Panc1 (cell line): ENCODE data around the gene IL1RAP. TPM values are rescaled to one million over a fixed set of nuclear protein-coding genes. Genes with fewer than 3 reads are reported as not detected.

Experiments used
- ATAC-seq: fragments of 200-7000 bp; cut with Tn5 transposase; 2 replicates; pipeline ENCODE4 v1.9.1; 2020; ENCODE audit warnings: mild to moderate bottlenecking, moderate library complexity
- BruUV-seq: library from RNA; stranded (reverse); fragments of 400-500 nt; replicated peaks from 2 replicates; lab custom pipeline; 2021; lab: Mats Ljungman, UMichigan
- CTCF ChIA-PET: fragments of 300-600 bp; sonication (Branson Sonifier 250); formaldehyde crosslinking; loops from one replicate; lab custom pipeline; 2022; ENCODE audit warnings: antibody characterized with exemption; lab: Charles Lee
- POLR2A ChIA-PET: fragments of 300-600 bp; sonication (Branson Sonifier 250); formaldehyde crosslinking; loops from one replicate; lab custom pipeline; 2022; ENCODE audit warnings: antibody characterized with exemption; lab: Charles Lee
- DNase-seq: peaks from one replicate; pipeline ENCODE4 v3.0.0-alpha.2; 2010; ENCODE audit warnings: low read depth, low spot score
- H3K27ac ChIP-seq: 2 replicates; pipeline ENCODE4 v1.5.1; 2011; ENCODE audit warnings: mild to moderate bottlenecking, low read length, inconsistent platforms
- H3K27me3 ChIP-seq: fragments of 200-500 bp; sonication (Bioruptor generic); 2 replicates; pipeline ENCODE4 v1.6.0; 2014; ENCODE audit warnings: low read length, inconsistent platforms; ENCODE audit not compliant: control insufficient read depth, insufficient read depth
- H3K36me3 ChIP-seq: fragments of 200-500 bp; sonication (Bioruptor generic); 2 replicates; pipeline ENCODE4 v1.5.1; 2014; ENCODE audit warnings: inconsistent platforms, mild to moderate bottlenecking, low read length, moderate library complexity; ENCODE audit not compliant: control insufficient read depth, insufficient read depth
- H3K4me1 ChIP-seq: 2 replicates; pipeline ENCODE4 v1.5.1; 2011; ENCODE audit warnings: inconsistent platforms, mild to moderate bottlenecking, low read length, moderate library complexity; ENCODE audit not compliant: control insufficient read depth, insufficient read depth
- H3K4me3 ChIP-seq, 2 experiments: 2 replicates each; pipeline ENCODE4 v1.5.1; 2011 to 2012; ENCODE audit warnings: low read depth in 2 of 2, low read length in 2 of 2, mild to moderate bottlenecking in 2 of 2, inconsistent platforms in 1 of 2, moderate library complexity in 1 of 2
- H3K9me3 ChIP-seq: fragments of 200-500 bp; sonication (Bioruptor generic); 2 replicates; pipeline ENCODE4 v1.5.1; 2014; ENCODE audit warnings: low read depth, mild to moderate bottlenecking, inconsistent platforms, low read length, moderate library complexity; ENCODE audit not compliant: control insufficient read depth, insufficient read depth
- CTCF ChIP-seq: fragments of 450-650 bp; IDR thresholded peaks from 2 replicates; pipeline ENCODE4 v1.5.1; 2017; ENCODE audit warnings: mild to moderate bottlenecking
- POLR2AphosphoS5 ChIP-seq: IDR thresholded peaks from 2 replicates; pipeline ENCODE4 v1.6.1; 2012; ENCODE audit warnings: mild to moderate bottlenecking, low read depth, low read length, moderate library complexity
- REST ChIP-seq, 2 experiments: IDR thresholded peaks; 2 replicates each; pipeline ENCODE4 v1.6.1; 2011 to 2012; ENCODE audit warnings: low read depth in 2 of 2, control low read depth in 1 of 2, low read length in 1 of 2, mild to moderate bottlenecking in 1 of 2, moderate library complexity in 1 of 2; ENCODE audit not compliant: insufficient read depth in 1 of 2
- SIN3A ChIP-seq: IDR thresholded peaks from 2 replicates; pipeline ENCODE4 v1.6.1; 2012; ENCODE audit warnings: low read depth, mild to moderate bottlenecking, low read length, moderate library complexity, borderline replicate concordance; ENCODE audit not compliant: insufficient read depth
- TCF7L2 ChIP-seq: IDR thresholded peaks from 2 replicates; pipeline ENCODE4 v1.6.1; 2011; ENCODE audit warnings: mild to moderate bottlenecking, low read depth, low read length, inconsistent platforms
- in situ Hi-C: cut with HindIII; loops from 2 replicates; pipeline ENCODE4 v1.10.0; 2016; ENCODE audit warnings: low sequenced_read_pairs, low pct_unique_long_range_greater_than_20kb
- intact Hi-C: fragments of 100-400 bp; cut with micrococcal nuclease; formaldehyde crosslinking; loops from one replicate; pipeline ENCODE4 v1.10.0; 2022; ENCODE audit not compliant: unreplicated experiment
- total RNA-seq: library from RNA; stranded (reverse); gene quantifications from one replicate; pipeline ENCODE4 v1.2.1, GENCODE V29; 2021; ENCODE audit not compliant: unreplicated experiment

Gene IL1RAP
- total RNA-seq, 1 experiment from 2014 or later = 5.2 TPM

GRCh38 chr3:190680691-190681090 is 166.8 kb downstream of the IL1RAP start:
- CTCF ChIA-PET = no interaction called here
- in situ Hi-C loops (no loop called here), intact Hi-C loops (no loop called here)
- BruUV-seq = no TSS peak
- POLR2A ChIA-PET = no interaction called here
- no peaks in the 10 kb centered on the region for H3K9me3 ChIP-seq
- H3K4me1 ChIP-seq = no peaks in the 10 kb centered on the region
- no peak for DNase-seq
- H3K4me3 ChIP-seq = no peak overlapping the region
- no peak for ATAC-seq
- no peak overlapping the region for H3K27ac ChIP-seq
- no peak for TF ChIP-seq CTCF
- no peak for TF ChIP-seq TCF7L2
- TF ChIP-seq SIN3A = no peak
- no peak for TF ChIP-seq REST (IDR thresholded peaks at IDR 0.05; ENCODE audit: insufficient read depth in 1 of 2, low read depth in 2 of 2, low read length in 1 of 2)
- TF ChIP-seq POLR2AphosphoS5 = no peak
- H3K27me3 ChIP-seq = no peaks in the 10 kb centered on the region
- H3K36me3 ChIP-seq = no peaks in the 10 kb centered on the region

- Histone ChIP-seq H3K4me3 (no peak overlapping the region), H3K27me3 (no peaks in the 10 kb centered on the region), H3K27ac (no peak overlapping the region), H3K36me3 (no peaks in the 10 kb centered on the region), H3K4me1 (no peaks in the 10 kb centered on the region), H3K9me3 (no peaks in the 10 kb centered on the region)
- ChIA-PET POLR2A (no interaction called here), CTCF (interaction anchor here (0.6 kb wide), 1 partner anchor 262 kb away, joined by 4 read pairs; no protein-coding TSS in a partner anchor)
- in situ Hi-C loops (no loop called here), intact Hi-C loops (no loop called here)
- no peak for DNase-seq
- BruUV-seq = no TSS peak
- ATAC-seq = no peak
- no peak for TF ChIP-seq POLR2AphosphoS5
- TF ChIP-seq SIN3A = no peak
- TF ChIP-seq CTCF = no peak
- no peak for TF ChIP-seq REST (IDR thresholded peaks at IDR 0.05; ENCODE audit: insufficient read depth in 1 of 2, low read depth in 2 of 2, low read length in 1 of 2)
- TF ChIP-seq TCF7L2 = no peak
These were observed 170.9 kb downstream of the IL1RAP start for GRCh38 chr3:190684776-190685175.
